OCI-LY1 (cell line): ENCODE measurements around the gene DNMT1.
A peak's percentile ranks its signal among the peaks of the same experiment; 100 is the strongest.
"Not testable (repeated sequence)": the region's sequence is repeated elsewhere in the genome, so short reads cannot be mapped to it uniquely, and the experiment has no call there.

ENCODE experiments used
- H2AFZ ChIP-seq: fragments of 200-600 bp; sonication (generic), shearing (Covaris generic); 2 replicates; pipeline ENCODE4 v1.6.0; 2014; ENCODE audit warnings: antibody characterized with exemption, mild to moderate bottlenecking, low read length
- H3F3A ChIP-seq: fragments of 200-600 bp; sonication (generic), shearing (Covaris generic); 2 replicates; pipeline ENCODE4 v1.6.0; 2014; ENCODE audit warnings: mild to moderate bottlenecking, antibody characterized with exemption, low read length, moderate library complexity; ENCODE audit not compliant: insufficient read depth
- H3K27ac ChIP-seq: fragments of 200-600 bp; sonication (generic); 2 replicates; pipeline ENCODE4 v1.5.1; 2014; ENCODE audit warnings: low read length, mixed run types, mild to moderate bottlenecking, low read depth; ENCODE audit not compliant: poor library complexity, severe bottlenecking
- H3K27me3 ChIP-seq: fragments of 200-600 bp; sonication (generic); 2 replicates; pipeline ENCODE4 v1.6.0; 2014; ENCODE audit warnings: antibody characterized with exemption, mild to moderate bottlenecking, low read length, moderate library complexity; ENCODE audit not compliant: insufficient read depth
- H3K36me3 ChIP-seq: fragments of 200-600 bp; sonication (generic); 2 replicates; pipeline ENCODE4 v1.6.1; 2014; ENCODE audit warnings: mild to moderate bottlenecking, antibody characterized with exemption, low read length, moderate library complexity, mixed read lengths; ENCODE audit not compliant: insufficient read depth
- H3K4me1 ChIP-seq: fragments of 200-600 bp; sonication (generic); 2 replicates; pipeline ENCODE4 v1.5.1; 2014; ENCODE audit warnings: mild to moderate bottlenecking, low read length, moderate library complexity; ENCODE audit not compliant: insufficient read depth, severe bottlenecking
- H3K4me2 ChIP-seq: fragments of 200-600 bp; sonication (generic), shearing (Covaris generic); 2 replicates; pipeline ENCODE4 v1.6.1; 2014; ENCODE audit warnings: low read length
- H3K4me3 ChIP-seq: fragments of 200-600 bp; sonication (generic); 2 replicates; pipeline ENCODE4 v1.5.1; 2014; ENCODE audit warnings: low read length, low read depth, mild to moderate bottlenecking, mixed read lengths; ENCODE audit not compliant: poor library complexity, severe bottlenecking
- H3K79me2 ChIP-seq: fragments of 200-600 bp; shearing (Covaris generic); 2 replicates; pipeline ENCODE4 v1.6.1; 2016; ENCODE audit warnings: mixed run types, low read length, mixed read lengths; ENCODE audit not compliant: insufficient read depth
- H3K9ac ChIP-seq: fragments of 200-600 bp; sonication (generic), shearing (Covaris generic); 2 replicates; pipeline ENCODE4 v1.6.1; 2014; ENCODE audit warnings: mild to moderate bottlenecking, low read length, mixed read lengths
- H3K9me2 ChIP-seq: fragments of 200-600 bp; sonication (generic), shearing (Covaris generic); 2 replicates; pipeline ENCODE4 v1.6.1; 2014; ENCODE audit warnings: low read depth, mild to moderate bottlenecking, low read length, mixed read lengths
- H3K9me3 ChIP-seq: fragments of 200-600 bp; shearing (Covaris generic); 2 replicates; pipeline ENCODE4 v1.6.1; 2014; ENCODE audit warnings: low read length, mixed read lengths
- H4K20me1 ChIP-seq: fragments of 200-600 bp; sonication (generic), shearing (Covaris generic); 2 replicates; pipeline ENCODE4 v1.6.0; 2016; ENCODE audit warnings: mild to moderate bottlenecking, low read length; ENCODE audit not compliant: insufficient read depth
- CTCF ChIP-seq: fragments of 200-600 bp; sonication (generic), shearing (Covaris generic); IDR thresholded peaks from 2 replicates; pipeline ENCODE4 v1.5.1; 2017; ENCODE audit warnings: mild to moderate bottlenecking, antibody characterized with exemption, low read length, moderate library complexity, mixed read lengths
- EZH2 ChIP-seq: fragments of 200-600 bp; sonication (generic), shearing (Covaris generic); IDR thresholded peaks from 2 replicates; pipeline ENCODE4 v1.8.0; 2017; ENCODE audit warnings: borderline replicate concordance, mixed run types, mild to moderate bottlenecking, antibody characterized with exemption, low read length, moderate library complexity, mixed read lengths

The DNMT1 gene

GRCh38 chr19:10205636-10206035, 10.9 kb upstream of the DNMT1 start:
- Histone ChIP-seq H3K4me1 (peaks cover 22% of the 10 kb centered on the region), H3K4me2 (no peak overlapping the region), H3K36me3 (no peaks in the 10 kb centered on the region), H3K4me3 (no peak overlapping the region), H3K27me3 (no peaks in the 10 kb centered on the region), H3F3A (peaks cover 6% of the 10 kb centered on the region), H3K9ac (no peak overlapping the region), H3K79me2 (no peaks in the 10 kb centered on the region), H3K9me3 (no peaks in the 10 kb centered on the region), H3K9me2 (no peaks in the 10 kb centered on the region), H3K27ac (peak overlapping the region; percentile 23), H2AFZ (no peak overlapping the region), H4K20me1 (no peaks in the 10 kb centered on the region)
- TF ChIP-seq CTCF (no peak), EZH2 (no peak)

- Histone ChIP-seq H3K4me3 (no peak overlapping the region), H3K27ac (peak overlapping the region; percentile 52), H3K27me3 (no peaks in the 10 kb centered on the region), H3K4me2 (no peak overlapping the region), H3F3A (peaks cover 7% of the 10 kb centered on the region), H3K4me1 (peaks cover 36% of the 10 kb centered on the region), H3K9ac (no peak overlapping the region), H3K36me3 (no peaks in the 10 kb centered on the region), H4K20me1 (no peaks in the 10 kb centered on the region), H3K79me2 (no peaks in the 10 kb centered on the region), H2AFZ (no peak overlapping the region), H3K9me2 (no peaks in the 10 kb centered on the region), H3K9me3 (no peaks in the 10 kb centered on the region)
- TF ChIP-seq EZH2 (no peak), CTCF (no peak)
These were observed 8.9 kb upstream of the DNMT1 start for GRCh38 chr19:10203686-10204085.

- TF ChIP-seq EZH2 (no peak), CTCF (no peak)
- Histone ChIP-seq H4K20me1 (no peaks in the 10 kb centered on the region), H3K9ac (peak overlapping the region; percentile 16; the same call in 1 of the 2 replicates), H3K36me3 (no peaks in the 10 kb centered on the region), H3K9me2 (no peaks in the 10 kb centered on the region), H3K4me3 (no peak overlapping the region), H2AFZ (no peak overlapping the region), H3K27ac (peak overlapping the region; percentile 81), H3K4me2 (peak overlapping the region; percentile 14; the same call in 1 of the 2 replicates), H3K27me3 (no peaks in the 10 kb centered on the region), H3K4me1 (peaks cover 38% of the 10 kb centered on the region), H3K79me2 (no peaks in the 10 kb centered on the region), H3K9me3 (no peaks in the 10 kb centered on the region), H3F3A (peaks cover 14% of the 10 kb centered on the region)
These were observed 6.4 kb upstream of the DNMT1 start for GRCh38 chr19:10201176-10201575.

GRCh38 chr19:10200101-10200500, 5.3 kb upstream of the DNMT1 start:
- not testable (repeated sequence) for H3K36me3 ChIP-seq, H3K9me3 ChIP-seq, H2AFZ ChIP-seq, H3K9me2 ChIP-seq, H3K79me2 ChIP-seq, H3K4me3 ChIP-seq, H3K9ac ChIP-seq, H3K27me3 ChIP-seq, H3K4me2 ChIP-seq, H4K20me1 ChIP-seq
- peaks cover 14% of the 10 kb centered on the region for H3F3A ChIP-seq
- peaks cover 44% of the 10 kb centered on the region for H3K4me1 ChIP-seq
- H3K27ac ChIP-seq = peak overlapping the region; percentile 81

GRCh38 chr19:10198889-10199644, 4.3 kb upstream of the DNMT1 start:
- not testable (repeated sequence) for H3K27me3 ChIP-seq, H3K9me3 ChIP-seq, H4K20me1 ChIP-seq, H3K9me2 ChIP-seq, H3K79me2 ChIP-seq, H3K36me3 ChIP-seq
- peak overlapping the region; percentile 93 for H2AFZ ChIP-seq
- H3K4me1 ChIP-seq = peaks cover 37% of the 10 kb centered on the region
- peak overlapping the region; percentile 41 for H3K4me3 ChIP-seq
- H3K4me2 ChIP-seq = peak overlapping the region; percentile 71
- peak overlapping the region; percentile 81 for H3K27ac ChIP-seq
- peaks cover 14% of the 10 kb centered on the region for H3F3A ChIP-seq
- H3K9ac ChIP-seq = peak overlapping the region; percentile 54
